Lower leg skin (tissue), 4 donors: ENCODE results near the gene IFT43. TPM values are rescaled to one million over a fixed set of nuclear protein-coding genes. Genes with fewer than 3 reads are reported as not detected.

ENCODE experiments used
- DNase-seq, 2 donors: peaks; one replicate each; pipeline ENCODE4 v3.0.0-alpha.2; 2019; ENCODE audit warnings: low spot score in 2 of 2
- H3K4me3 ChIP-seq: fragments of 200-600 bp; sonication (generic); 2 replicates; pipeline ENCODE4 v1.5.1; 2017; ENCODE audit warnings: mild to moderate bottlenecking, low read depth; ENCODE audit not compliant: poor library complexity, severe bottlenecking
- POLR2A ChIP-seq, 2 donors: fragments of 450-650 bp; IDR thresholded peaks; one replicate each; pipeline ENCODE4 v1.6.1; 2016 to 2017; ENCODE audit warnings: antibody characterized with exemption in 2 of 2, mild to moderate bottlenecking in 1 of 2, moderate library complexity in 1 of 2
- WGBS, 2 donors: methylation state at CpG; one replicate each; pipeline ENCODE4 v1.1.5; 2018; 5-methylcytosine and 5-hydroxymethylcytosine counted together
- intact Hi-C: fragments of 100-400 bp; cut with DNase I; formaldehyde crosslinking; loops from one replicate; pipeline ENCODE4 v1.15.0; 2023; ENCODE audit warnings: low total_unique reads
- total RNA-seq, 4 donors: library from RNA; depleted of rRNA; stranded (reverse); fragments of >200 nt; gene quantifications; one replicate each; pipeline ENCODE4 v1.1.0, GENCODE V29; 2016
- TF ChIP-seq, protein P1 (sequence below), 3 donors: fragments of 450-650 bp; IDR thresholded peaks; one replicate each; pipeline ENCODE4 v1.5.1; 2016; ENCODE audit warnings: antibody characterized with exemption in 3 of 3, mild to moderate bottlenecking in 3 of 3, moderate library complexity in 2 of 3

Gene IFT43
- total RNA-seq, 4 donors from 2014 or later: 18.1 to 30.9 (median 19.7) TPM

- 18 to 20% methylated on average over 6 of the region's 6 CpGs for WGBS, 2 donors
- intact Hi-C loops: no loop called here
- H3K4me3 ChIP-seq: peak overlapping the region; percentile 53
- TF ChIP-seq, protein P1, sequence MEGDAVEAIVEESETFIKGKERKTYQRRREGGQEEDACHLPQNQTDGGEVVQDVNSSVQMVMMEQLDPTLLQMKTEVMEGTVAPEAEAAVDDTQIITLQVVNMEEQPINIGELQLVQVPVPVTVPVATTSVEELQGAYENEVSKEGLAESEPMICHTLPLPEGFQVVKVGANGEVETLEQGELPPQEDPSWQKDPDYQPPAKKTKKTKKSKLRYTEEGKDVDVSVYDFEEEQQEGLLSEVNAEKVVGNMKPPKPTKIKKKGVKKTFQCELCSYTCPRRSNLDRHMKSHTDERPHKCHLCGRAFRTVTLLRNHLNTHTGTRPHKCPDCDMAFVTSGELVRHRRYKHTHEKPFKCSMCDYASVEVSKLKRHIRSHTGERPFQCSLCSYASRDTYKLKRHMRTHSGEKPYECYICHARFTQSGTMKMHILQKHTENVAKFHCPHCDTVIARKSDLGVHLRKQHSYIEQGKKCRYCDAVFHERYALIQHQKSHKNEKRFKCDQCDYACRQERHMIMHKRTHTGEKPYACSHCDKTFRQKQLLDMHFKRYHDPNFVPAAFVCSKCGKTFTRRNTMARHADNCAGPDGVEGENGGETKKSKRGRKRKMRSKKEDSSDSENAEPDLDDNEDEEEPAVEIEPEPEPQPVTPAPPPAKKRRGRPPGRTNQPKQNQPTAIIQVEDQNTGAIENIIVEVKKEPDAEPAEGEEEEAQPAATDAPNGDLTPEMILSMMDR (IDR thresholded peaks at IDR 0.05): no peak
- TF ChIP-seq POLR2A (IDR thresholded peaks at IDR 0.05): no peak
- no peak for DNase-seq
Measured at GRCh38 chr14:75986439-75986765, 839 bp downstream of the IFT43 start.

DNA sequence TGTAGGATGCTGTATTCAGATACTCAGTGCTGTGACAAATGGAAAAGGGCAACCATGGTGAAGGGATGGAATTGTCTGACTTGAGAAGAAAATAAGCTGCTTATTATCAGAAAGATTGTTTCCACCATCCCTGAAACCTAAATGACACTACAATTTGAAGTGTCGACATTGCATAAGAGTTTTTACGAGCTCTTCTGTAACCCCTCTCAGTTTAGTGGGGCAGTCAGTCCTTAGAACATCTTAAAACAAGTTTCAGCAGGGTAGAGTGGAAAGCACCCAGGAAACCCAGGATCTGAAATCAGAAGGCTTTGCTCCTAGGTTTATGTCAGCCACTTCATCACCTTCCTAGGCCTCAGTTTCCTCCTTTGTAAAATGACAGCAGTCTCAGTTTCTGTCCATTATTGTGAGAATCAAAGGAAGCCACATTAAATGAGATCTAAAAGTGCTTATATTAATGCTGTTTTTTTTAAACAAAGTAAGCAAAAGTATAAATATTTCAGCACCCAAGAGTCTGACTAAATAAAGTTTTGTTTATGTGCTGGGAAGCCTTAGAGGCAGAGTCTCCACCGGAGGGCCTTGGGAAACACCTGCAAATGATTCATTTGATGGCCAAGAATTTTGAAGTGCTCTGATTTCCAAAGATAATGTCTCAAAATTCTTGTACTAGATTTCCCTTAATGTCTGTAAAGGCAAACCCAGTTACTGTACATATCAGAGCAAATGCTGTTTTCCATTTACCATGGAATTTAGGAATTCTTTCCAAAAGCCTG lies 1.8 kb downstream of the IFT43 start:
- no peak for DNase-seq
- intact Hi-C loops: no loop called here
- no peak overlapping the region for H3K4me3 ChIP-seq
- no peak for TF ChIP-seq POLR2A (IDR thresholded peaks at IDR 0.05)
- TF ChIP-seq, protein P1 (IDR thresholded peaks at IDR 0.05): no peak
- 52 to 59% methylated on average over 3 of the region's 3 CpGs for WGBS, 2 donors

DNA sequence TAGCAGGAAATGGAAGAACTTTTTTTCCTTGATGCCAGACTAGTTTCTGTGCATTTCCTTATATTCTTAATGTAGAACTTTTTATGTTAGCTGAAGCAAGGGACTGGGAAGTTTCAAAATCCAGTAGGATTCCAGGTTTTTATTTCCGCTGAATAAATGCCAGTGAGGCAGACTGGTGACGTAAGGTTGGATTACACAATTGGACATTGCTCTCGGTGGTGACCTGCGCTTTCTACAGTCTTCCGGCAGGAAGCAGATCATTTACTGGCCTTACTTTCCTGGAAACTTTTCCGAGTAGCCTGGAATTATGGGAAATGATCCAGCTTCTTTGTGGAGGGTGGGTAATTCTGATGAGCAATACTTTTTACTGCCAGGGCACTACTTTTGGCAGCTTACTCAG lies 3.6 kb downstream of the IFT43 start:
- peak in 1 of 2 donors; percentile 22 for DNase-seq
- TF ChIP-seq, protein P1 (IDR thresholded peaks at IDR 0.05): no peak
- no peak for TF ChIP-seq POLR2A (IDR thresholded peaks at IDR 0.05)
- H3K4me3 ChIP-seq: no peak overlapping the region
- intact Hi-C loops: no loop called here
- 67 to 68% methylated on average over 6 of the region's 6 CpGs for WGBS, 2 donors

DNA sequence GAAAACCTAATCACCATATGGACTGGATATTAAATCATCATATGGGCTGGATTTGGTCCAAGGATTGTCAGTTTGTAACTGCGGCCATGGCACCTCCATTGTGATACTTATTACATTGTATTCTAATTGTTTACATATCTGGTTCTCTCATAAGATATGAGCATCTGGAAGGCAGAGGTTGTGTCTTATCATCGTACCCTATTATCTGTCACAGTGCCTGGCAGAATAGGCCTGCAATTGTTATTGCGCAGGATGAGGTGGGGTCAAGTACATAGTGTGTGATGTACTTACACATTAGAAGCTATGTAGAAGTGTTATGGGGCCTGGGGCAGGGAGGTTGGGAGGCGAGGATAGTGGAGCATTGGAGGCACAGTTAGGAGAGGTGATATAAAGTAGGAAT lies 4.7 kb downstream of the IFT43 start:
- 95 to 97% methylated on average over 4 of the region's 4 CpGs for WGBS, 2 donors
- no peak for DNase-seq

DNA sequence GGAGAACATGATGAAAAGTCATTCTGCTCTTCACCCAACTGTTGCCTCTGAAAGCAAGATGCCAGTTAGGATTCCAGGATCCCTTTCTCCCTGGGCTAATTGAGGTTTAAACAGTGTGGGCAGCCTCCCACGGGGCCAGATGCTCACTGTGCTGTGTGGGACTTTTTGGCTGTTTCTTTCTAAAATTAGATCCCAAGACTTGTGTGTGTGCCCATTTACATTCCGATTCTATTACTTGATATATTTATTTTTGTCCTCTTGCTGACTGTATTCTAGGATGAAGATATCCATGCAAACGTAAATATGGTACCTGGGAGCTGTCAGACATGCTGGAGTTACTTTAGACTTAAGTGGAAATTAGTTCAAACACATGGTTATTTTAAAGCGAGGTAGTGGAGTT lies 6.2 kb downstream of the IFT43 start:
- H3K4me3 ChIP-seq: no peak overlapping the region
- intact Hi-C loops: no loop called here
- WGBS, 2 donors: 74 to 78% methylated on average over 4 of the region's 4 CpGs
- no peak for DNase-seq
- TF ChIP-seq POLR2A (IDR thresholded peaks at IDR 0.05): no peak
- TF ChIP-seq, protein P1 (IDR thresholded peaks at IDR 0.05): no peak

More for the DNA sequence above, 4.7 kb downstream of the IFT43 start:
- intact Hi-C loops: no loop called here
- TF ChIP-seq, protein P1 (IDR thresholded peaks at IDR 0.05): no peak
- no peak for TF ChIP-seq POLR2A (IDR thresholded peaks at IDR 0.05)
- H3K4me3 ChIP-seq: no peak overlapping the region

DNA sequence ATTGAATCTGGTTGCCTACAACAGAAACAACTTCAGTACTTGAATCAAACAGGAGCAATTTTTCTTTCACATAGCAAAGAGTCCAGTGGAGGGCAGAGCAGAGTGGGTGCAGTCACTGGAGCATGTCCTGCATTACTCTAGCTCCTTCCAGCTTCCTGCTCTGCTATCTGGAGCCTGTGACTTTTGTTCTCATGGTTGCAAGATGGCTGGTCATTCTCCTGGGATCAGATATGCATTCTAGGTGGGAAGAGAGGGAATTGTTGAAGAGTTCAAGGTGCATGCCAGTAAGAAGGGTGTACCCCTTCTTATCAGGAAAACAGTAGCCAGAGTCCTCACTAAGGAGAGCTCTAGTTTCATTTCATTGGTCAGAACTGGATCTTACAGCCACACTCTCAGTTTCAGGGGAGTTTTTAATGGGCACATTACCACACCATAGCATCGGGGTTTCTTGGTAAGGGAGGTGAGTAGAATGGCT lies 8.0 kb downstream of the IFT43 start:
- TF ChIP-seq POLR2A (IDR thresholded peaks at IDR 0.05): no peak
- TF ChIP-seq, protein P1 (IDR thresholded peaks at IDR 0.05): no peak

More for the DNA sequence above, 8.0 kb downstream of the IFT43 start:
- H3K4me3 ChIP-seq: no peak overlapping the region
- no peak for DNase-seq
- intact Hi-C loops: no loop called here
- 84 to 89% methylated on average over 1 of the region's 1 CpG for WGBS, 2 donors
